Measurements from ENCODE around the gene ANKRD40.
A peak's percentile ranks its signal among the peaks of the same experiment; 100 is the strongest.
"Not testable (repeated sequence)": the region's sequence is repeated elsewhere in the genome, so short reads cannot be mapped to it uniquely, and the experiment has no call there.

ANKRD40 gene, protein sequence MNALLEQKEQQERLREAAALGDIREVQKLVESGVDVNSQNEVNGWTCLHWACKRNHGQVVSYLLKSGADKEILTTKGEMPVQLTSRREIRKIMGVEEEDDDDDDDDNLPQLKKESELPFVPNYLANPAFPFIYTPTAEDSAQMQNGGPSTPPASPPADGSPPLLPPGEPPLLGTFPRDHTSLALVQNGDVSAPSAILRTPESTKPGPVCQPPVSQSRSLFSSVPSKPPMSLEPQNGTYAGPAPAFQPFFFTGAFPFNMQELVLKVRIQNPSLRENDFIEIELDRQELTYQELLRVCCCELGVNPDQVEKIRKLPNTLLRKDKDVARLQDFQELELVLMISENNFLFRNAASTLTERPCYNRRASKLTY

DNA sequence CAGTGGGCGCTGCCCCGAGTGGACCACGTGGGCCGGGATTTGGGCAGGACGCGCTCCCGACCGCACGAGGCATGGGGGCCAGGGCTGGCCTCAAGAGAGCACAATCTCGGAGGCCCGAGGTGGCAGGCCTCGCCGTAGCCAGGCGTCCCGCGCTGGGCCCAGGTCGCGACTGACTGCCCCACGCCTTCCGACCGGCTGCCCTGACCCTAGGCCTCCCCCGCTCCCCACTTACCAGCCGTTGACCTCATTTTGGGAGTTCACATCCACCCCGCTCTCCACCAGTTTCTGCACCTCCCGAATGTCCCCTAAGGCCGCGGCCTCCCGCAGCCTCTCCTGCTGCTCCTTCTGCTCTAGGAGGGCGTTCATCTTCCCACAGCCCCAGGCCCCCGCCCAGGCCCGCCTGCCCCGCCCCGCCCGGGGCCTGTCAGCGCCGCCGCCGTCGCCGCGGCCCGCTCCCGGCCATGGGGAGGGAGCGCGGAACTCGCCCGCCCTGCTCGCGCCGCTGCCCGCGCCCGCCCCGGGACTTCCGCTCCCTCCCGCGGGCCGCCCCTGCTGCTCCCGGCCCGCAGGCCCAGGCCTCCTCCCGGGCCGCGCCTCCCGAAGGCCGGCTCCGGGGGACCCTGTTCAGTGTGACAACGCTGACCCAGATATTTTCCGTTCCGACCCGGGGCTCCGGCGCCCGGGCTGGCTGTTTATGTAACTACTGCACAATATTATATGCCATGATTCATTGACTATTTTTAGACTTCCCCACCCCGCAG is at the start of gene ANKRD40:
TSS of gene ANKRD40 (minus strand) at position 626 of the 761 bp plus-strand sequence. CDS start at position 366, 260 bp downstream.
- DNase-seq, result peak; percentile 95

DNA sequence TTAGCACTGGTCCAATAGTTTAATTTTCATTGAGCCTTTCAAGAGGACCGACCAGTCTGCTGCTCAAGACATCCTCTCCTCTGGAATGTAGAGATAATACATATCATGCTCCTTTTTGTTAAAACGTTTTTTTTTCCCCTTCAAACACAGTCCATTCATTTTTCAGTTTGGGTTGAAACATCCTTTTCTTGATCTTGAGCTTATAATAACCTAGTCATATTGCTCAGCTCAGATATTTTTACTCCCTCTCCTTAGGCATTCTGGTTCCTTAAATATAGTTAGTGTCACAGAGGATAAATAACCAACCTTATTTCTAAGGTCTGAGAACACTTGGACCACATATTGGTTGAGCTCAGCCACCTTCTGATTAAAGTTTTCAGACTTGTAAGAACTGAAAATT is 46.8 kb upstream of the ANKRD40 start:
- DNase-seq, result no peak

DNA sequence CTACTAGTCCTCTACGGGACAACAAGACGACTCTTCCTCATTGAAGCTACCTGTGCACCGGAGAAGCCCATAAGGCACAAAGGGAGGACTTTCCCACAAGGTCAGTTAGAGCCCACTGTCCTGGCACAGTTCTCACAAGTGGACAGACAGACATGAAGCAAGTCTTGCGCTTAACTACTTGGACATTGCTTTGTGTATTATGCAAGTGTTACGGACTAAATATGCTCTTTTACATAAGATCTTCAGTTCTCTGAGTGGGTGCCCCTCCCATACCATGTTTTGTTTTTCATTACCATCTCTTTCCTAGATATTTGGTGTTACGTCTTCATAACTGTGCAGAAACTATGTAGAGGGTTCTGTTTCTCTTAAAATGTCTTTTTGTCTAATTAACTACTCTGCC is 41.5 kb upstream of the ANKRD40 start:
- no peak for DNase-seq

DNA sequence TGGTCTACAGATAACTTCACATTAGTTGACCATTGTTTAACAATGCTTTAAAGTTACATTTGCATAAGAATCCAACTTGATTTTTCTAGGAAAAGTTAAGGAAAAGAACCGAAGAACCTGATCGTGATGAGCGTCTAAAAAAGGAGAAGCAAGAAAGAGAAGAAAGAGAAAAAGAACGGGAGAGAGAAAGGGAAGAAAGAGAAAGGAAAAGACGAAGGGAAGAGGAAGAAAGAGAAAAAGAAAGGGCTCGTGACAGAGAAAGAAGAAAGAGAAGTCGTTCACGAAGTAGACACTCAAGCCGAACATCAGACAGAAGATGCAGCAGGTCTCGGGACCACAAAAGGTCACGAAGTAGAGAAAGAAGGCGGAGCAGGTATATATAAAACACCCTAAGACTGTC is 37.9 kb upstream of the ANKRD40 start:
- DNase-seq, result no peak

DNA sequence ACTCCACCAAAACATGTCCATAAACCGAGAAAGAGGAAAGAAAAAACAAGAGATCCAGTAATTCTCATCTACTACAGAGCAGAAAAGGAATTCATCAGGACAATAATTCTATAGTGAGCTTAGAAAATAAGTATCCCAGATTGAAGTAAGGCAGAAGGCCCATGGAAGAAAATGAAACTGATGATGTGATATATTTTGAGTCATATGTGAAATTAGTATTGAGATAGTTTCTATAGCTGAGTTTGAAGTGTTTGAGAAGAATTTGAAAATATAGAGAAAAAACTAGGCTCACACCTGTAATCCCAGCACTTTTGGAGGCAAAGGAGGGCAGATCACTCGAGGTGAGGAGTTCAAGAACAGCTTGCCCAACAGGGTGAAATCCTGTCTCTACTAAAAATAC is 31.4 kb upstream of the ANKRD40 start:
- no peak for DNase-seq

DNA sequence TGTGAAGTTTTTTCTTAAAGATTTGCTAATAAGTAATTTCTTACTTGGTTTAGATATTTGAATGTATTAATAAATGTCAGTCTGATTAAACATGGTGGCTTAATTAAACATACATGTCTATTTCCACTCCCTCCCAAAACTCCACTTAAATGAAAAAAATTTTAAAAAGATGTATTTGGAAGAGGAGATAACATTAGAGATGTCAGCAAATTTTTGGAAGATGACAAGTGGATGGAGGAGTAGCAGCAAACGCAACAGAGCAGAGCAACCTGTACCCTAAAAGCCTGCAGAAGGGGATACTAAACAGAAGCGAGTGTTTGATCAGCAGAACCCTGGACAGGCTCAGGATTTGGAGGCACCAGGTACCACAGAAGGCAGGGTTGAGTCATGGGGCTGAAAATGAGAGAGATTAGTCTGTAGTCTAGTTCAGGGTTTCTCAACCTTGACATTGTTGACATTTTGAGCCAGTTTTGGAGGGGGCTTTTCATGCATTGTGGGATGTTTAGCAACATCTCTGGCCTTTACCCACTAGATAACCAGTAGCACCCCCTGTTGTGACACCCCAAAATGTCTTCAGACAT is 29.5 kb upstream of the ANKRD40 start:
- no peak for DNase-seq

DNA sequence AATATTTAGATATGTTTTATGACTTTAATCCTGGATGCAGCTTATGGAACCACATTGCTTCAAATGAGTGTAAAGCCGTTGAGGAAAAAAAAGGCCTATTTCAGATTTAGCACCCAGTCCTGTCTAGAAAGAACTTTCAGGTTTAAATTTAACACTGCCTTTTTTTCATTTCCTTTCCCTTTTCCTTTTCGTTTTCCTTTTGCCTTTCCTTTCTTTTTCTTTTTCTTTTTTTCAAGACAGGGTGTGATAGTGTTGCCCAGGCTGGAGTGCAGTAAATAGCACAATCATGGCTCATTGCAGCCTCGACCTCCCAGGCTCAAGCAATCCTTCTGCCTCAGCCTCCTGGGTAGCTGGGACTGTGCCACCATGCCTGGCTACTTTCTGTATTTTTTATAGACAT is 27.6 kb upstream of the ANKRD40 start:
- DNase-seq, result no peak

DNA sequence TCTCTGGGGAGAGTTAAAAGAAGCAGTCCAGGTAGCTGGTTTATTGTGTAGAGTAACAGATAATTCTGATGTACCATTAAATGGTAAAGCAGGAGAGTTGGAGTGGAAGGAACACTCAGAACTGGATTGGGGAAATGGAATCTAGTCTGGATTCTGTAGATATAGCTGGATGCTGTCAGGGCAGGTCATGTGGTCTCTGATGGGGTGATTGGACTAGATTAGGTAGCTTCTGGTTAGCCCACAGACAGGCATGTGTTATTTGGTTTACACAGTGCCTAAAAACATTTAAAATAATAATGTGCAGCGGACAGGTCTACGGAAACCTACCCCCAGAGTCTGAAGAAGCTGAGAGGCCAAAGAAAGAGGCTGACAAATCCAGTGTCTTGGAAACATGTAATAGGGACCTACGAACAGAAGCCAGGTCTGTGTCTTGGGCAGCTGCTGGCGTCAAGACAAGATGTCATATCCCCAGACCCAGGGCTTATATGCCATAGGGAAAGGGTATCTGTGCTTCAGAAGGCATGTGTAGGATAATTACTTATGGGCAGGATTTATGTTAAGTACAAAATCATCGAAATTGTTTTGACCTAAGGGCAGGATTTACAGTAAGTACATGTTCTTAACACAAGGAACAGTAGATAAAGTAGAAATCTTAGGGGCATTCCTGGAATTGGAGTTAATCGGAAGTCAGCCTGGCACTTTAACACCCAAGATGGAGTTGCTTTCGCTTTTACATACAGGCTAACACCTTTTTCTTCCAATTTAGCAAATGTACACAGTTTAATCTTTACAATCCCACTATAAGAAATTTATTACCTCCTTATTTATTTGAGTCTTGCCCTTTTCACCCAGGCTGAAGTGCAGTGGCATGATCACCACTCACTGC is 24.1 kb upstream of the ANKRD40 start:
- no peak for DNase-seq

DNA sequence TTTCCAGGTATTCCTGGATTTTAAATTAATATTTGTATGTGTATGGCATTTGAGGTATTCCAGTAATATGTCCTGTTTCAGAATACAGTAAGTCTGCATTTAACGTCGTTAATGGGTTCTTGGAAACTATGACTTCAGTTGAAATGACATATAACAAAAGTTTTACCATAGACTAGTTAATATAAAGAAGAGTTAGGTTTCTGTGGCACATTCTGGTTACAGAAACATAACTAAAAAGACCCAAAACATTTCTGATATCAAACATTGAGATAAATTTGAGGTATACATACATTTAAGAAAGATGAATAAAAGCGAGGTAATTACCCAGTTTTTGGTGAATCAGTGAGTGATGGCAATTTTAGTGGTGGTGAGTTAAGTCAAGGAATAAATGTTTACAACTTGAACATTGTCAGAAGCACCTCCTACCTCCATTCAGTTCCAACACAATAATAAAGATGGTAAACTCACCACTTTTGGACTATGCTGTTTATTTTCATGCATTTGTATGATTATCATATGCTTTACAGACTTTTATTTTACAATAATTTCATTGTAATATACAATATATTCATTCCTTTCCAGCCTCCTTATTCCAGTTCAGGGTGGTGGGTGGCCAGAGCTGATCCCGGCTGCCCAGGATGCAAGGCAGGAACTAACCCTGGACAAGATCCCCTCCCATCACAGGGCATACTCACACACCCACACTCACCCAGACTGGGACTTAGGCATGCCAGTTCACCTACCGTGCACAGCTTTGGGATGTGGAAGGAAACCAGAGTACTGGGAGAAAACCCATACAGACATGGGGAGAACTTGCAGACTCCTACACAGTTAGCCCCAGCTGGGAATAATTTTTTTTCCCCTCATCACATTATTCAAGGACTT is 21.4 kb upstream of the ANKRD40 start:
- no peak for DNase-seq

DNA sequence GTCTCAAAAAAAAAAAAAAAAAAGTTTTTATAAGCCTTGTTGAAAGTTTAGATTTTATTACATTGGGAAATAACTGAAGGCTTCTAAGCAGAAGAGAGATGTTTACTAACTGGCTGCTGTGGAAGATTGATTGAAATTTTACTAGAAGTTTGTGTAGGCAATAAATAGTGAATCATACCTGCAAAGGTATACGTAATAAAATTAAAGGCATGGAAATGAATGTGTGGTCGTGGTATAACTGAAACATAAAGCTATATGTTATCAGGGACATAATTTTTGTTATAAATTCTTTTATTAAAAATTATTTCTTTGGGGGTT is 20.4 kb upstream of the ANKRD40 start:
- no peak for DNase-seq

DNA sequence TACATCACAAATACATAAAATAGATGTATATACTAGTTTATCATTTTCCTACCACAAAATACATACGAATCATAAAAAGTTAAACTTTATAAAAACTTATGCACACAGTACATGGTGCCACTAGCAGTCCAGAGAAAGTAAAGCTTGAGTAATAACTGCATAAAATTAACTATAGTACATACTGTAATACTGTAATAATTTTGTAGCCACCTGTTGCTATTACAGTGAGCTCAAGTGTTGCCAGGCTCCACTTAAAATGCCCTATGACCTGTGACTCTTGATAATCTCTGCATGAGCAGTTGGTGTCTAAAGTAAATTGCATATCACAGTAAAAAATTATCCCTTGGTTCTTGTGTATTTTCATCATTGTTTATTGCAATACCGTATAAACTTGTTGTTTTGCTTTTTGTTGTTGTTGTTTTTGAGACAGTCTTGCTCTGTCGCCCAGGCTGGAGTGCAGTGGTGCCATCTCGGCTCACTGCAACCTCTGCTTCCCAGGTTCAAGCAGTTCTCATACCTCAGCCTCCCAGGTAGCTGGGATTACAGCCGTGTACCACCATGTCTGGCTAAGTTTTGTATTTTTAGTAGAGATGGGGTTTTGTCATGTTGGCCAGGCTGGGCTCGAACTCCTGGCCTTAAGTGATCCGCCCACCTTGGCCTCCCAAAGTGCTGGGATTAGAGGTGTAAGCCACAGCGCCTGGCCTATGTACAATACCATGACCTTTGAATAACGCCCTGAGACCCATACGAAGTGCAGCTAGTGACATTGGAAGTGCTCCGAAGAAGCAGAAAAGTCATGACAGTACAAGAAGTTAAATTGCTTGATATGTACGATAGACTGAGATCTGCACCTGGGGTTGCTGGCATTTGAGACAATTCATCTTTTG is 18.3 kb upstream of the ANKRD40 start:
- no peak for DNase-seq

DNA sequence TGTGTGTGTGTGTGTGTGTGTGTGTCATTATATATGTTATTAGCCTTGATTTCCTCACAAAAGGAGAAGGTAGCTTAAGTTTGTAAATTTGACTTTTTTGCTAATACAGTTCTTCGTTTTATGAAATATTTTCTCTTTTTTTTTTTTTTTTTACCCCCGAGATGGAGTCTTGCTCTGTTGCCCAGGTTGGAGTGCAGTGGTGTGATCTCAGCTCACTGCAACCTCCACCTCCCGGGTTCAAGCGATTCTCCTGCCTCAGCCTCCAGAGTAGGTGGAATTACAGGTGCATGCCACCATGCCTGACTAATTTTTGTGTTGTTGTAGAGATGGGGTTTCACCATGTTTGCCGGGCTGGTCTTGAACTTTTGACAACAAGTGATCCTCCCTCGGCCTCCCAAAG is 16.9 kb upstream of the ANKRD40 start:
- not testable (repeated sequence) for DNase-seq

DNA sequence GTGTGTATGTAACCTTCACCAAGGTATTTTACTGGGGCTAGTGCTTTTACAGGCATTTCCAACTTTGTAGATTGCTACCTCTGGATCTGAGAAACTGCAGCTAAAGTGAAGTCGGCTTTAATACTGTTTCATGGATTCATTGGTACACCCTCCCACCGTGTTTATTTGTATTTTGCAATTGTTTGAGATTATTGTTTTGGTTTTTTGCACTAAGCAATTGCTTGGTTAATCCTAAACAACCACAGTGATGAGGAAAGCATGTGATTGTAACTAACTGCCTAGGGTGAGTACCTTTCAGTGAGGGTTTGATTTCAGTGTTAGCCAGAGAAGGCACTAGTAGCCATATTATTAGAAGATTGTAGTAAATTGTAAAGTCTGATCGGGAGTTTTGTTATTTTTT is 15.0 kb upstream of the ANKRD40 start:
- no peak for DNase-seq

DNA sequence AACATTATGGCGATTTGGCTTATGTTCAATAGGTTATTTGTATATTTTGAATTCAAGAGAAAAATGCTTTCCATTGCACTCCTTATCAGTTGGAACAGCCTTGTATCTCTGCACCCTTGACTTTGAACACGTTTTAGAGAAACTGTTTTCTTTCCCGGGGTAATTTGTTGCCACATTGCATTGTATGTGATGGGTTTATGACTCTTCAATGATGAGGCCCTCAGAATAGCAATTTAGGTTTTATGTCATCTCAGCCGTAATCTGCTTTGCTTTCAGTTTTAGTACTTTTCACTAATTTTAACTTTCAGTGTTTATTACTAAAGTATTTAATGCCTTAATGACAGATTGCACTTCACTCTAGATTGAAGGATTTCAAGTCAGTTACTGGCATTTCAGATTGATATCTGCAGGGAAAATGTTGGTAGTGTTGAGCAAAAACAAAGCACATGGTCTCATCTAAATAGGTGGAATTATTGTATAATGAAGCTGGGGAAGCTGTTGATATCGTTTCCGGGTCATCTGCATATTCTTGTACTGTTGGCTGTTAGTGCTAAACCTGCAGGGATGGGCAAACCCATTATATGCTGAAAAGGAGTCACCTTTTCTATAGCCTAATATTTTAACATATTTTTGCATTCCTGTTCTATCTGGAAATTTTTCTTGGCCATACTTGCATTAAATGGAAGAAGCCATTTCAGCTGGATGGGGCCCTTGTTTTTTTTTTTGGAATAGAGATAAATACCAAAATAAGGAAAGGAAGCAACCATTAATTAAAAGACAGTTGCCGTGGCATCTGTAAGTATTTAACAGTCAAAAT is 13.7 kb upstream of the ANKRD40 start:
- DNase-seq, result peak; percentile 40

DNA sequence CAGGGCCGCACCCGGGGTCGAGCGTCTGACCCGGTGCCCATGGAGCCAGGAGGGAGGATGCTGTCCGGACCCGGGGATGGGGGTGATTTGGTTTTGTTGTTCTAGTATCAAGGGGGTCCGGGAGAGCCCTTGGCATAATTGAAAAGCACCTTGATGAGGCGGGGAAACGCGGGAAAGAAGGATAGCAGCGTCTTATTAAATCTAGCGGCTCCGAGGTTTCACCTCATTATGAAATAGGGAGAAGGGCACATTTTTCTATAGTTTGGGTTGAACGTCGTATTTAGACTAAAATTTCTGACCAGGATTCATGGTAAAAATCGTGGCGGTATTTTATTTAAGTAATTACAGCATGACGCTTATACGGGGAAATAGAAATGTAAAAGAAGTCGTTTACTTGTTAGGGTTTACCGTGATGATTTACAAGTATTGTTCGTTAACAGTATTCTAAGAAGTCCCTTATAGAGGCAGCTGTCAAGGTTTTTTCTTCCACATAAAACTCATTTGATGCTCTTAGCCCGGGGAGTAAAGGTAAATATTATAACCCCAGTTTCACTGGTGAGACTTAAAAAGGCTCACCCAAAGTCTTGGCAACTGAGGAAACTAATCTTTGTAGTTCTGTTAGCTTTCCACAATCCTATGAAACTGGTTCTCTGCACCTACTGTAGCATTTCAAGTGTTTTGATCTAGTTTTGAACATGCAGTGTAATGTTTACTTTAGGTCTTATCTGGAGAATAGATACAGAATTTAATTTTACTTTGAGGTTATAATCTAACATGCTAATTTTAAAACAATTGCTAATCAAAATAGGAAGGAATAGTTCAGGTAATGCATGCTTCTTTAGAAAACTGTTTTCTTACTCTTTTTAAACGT is 12.4 kb upstream of the ANKRD40 start:
- DNase-seq, result no peak

DNA sequence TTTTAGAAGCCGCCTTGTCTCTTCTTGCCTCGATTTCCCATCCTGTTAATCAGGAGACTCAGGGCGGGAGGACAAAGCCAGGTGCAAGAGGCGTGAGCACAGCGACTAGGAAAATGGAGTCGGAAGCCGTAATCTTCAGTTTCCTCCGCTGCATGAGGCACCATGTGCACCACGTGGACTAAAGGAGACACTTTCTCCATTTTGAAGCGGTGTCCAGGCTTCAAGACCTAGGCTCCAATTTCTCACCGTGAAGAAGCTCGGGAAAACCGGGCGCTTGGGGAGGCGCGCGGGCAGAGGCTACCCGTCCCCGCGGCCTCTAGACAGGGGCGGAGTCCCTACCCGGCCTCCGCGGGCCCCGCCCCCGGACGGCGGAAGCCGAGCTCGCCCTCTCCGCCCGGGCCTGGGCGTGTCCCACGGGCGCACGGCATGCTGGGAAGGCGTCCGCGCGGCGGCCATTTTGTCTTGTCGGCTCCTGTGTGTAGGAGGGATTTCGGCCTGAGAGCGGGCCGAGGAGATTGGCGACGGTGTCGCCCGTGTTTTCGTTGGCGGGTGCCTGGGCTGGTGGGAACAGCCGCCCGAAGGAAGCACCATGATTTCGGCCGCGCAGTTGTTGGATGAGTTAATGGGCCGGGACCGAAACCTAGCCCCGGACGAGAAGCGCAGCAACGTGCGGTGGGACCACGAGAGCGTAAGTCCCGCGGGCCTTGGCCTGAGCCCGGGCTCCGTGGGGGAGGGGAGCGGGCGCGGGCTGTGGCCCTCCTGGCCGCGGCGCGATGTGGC is 11.6 kb upstream of the ANKRD40 start, which contains the start of gene LUC7L3:
TSS of gene LUC7L3 (plus strand) at position 460 of the 780 bp plus-strand sequence. CDS start at position 590, 130 bp downstream.
- DNase-seq, result peak; percentile 93

DNA sequence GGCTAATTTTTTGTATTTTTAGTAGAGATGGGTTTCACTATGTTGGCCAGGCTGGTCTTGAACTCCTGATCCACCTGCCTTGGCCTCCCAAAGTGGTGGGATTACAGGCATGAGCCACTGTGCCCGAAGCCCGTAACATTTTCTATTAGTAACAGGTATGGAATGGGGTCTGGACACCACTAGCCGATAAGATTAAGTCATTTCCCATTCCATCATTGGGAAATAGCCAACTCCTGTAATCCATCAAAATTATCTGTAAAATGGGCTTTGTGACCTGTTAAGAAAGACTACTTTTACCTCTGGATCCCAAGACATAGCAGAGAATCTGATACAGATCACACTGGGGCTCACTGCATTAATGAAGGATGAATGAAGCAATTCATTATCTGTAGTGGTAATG is 7.8 kb upstream of the ANKRD40 start:
- no peak for DNase-seq

DNA sequence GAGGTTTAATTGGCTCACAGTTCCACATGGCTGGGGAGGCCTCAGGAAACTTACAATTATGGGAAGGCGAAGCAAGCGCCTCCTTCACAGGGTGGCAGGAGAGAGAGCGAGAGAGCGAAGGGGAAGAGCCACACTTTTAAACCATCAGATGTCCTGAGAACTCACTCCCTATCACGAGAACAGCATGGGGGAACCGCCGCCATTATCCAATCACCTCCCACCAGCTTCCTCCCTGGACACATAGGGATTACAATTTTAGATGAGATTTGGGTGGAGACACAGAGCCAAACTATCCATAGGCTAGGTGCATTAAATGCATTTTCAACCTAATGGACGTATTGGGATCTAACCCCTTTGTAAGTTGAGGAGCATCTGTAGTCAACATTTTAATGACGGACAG is 4.9 kb upstream of the ANKRD40 start:
- DNase-seq, result no peak
